NCI-H1417 treated with DMSO at 0.1 percent for 48 hours (cell line): ENCODE data around the gene KIF26A.

ENCODE experiments used
- DNase-seq: peaks from one replicate; lab custom pipeline; 2025; lab: John Stamatoyannopoulos, UW

The KIF26A gene

DNA sequence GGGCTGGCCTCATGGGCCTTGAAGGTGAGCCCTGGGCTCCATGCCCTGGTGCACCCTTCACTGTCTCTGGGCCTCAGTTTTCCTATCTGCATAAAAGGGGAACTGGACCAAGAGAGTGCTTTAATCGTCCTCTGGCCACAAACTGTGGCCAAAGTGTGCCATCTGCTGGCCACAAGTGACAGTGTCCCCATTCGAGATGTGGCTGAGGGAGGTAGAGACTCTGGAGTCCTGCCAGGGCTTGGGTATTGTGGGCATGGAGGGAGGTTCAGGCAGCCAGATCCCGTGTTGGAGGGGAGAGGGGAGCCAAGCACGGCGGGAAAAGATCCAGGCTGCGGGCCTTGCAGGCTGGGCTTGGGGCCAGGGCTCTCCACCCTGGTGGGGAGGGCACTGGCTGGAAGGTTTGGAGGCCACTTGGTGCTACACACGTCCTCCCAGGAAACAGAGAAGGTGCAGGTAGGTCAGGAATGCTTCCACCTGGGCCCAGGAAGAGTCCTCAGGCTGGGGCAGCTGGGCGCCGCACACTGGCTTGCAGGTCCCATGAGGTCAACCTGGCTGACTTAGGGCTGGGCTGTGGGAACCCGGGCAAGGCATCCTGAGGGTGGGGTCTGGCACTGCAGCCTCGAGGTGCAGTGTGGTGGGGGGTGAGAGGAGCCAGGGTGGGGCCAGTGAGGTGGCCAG lies 7.3 kb upstream of the KIF26A start:
- no peak for DNase-seq

DNA sequence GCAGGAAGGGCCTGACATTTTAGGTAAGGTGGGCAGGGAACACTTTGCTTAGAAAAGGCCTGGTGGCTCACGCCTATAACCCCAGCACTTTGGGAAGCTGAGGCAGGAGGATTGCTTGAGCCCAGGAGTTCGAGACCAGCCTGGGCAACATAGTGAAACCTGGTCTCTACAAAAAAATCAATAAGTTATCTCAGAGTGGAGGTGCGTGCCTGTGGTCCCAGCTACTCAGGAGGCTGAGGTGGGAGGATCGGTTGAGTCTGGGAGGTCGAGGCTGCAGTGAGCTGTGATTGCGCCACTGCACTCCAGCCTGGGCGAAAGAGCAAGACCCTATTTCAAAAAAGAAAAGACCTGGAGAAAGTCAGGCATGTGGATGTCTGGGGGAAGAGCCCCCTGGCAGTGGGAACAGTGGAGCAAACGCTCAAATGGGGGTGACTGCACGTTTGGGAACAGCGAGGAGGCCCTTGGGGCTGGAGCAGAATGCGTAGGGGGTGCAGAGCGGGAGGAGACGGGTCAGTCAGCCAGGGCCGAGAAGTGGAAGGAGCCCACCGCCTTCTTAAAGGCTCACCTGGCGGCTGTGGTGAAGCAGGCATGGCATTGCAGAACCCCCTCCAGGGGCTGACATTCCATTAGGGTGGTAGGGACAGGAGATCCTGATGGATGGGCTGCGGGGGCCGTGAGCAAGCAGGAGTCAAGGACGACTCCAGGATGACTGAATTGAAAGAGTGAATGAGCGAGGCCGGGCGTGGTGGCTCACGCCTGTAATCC lies 6.2 kb upstream of the KIF26A start:
- no peak for DNase-seq

DNA sequence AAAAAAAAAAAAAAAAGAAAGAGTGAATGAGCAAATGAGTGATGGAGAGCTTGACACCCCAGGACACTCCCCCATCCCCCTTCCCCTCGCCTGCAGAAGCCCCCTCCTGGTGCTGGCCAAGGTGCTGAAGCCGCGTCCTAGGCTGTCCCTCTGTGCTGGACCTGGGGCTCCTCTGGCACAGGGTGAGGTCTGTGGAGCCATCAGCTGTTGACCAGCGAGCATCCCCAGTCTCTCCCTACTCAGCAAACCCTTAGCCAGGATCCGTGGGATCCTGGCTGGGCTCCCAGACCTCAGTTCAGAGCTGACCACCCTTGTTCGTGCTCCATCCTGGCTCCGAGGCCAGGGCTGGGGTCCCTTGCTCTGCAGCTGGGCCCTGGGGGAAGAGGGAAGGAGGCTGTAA lies 5.4 kb upstream of the KIF26A start:
- DNase-seq: no peak

DNA sequence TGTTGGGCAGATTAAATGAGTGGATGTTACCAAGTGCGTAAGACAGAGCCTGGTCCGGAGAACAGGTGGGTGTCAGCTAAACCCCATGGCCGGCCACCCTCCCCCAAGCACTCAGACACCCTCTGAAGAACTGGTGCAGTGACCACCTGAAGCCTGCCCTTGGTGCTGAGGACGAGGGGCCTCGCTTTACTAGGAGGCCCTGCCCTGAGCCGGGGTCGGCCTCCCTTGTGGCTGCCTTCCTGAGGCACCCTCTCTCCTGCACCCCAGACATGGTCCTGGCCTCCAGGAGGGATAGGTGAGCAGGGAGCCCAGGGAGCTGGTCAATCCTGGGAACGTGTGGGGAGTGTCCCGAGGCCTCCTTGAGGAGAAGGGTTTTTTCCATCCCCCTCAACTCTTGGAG lies 4.9 kb upstream of the KIF26A start:
- no peak for DNase-seq

DNA sequence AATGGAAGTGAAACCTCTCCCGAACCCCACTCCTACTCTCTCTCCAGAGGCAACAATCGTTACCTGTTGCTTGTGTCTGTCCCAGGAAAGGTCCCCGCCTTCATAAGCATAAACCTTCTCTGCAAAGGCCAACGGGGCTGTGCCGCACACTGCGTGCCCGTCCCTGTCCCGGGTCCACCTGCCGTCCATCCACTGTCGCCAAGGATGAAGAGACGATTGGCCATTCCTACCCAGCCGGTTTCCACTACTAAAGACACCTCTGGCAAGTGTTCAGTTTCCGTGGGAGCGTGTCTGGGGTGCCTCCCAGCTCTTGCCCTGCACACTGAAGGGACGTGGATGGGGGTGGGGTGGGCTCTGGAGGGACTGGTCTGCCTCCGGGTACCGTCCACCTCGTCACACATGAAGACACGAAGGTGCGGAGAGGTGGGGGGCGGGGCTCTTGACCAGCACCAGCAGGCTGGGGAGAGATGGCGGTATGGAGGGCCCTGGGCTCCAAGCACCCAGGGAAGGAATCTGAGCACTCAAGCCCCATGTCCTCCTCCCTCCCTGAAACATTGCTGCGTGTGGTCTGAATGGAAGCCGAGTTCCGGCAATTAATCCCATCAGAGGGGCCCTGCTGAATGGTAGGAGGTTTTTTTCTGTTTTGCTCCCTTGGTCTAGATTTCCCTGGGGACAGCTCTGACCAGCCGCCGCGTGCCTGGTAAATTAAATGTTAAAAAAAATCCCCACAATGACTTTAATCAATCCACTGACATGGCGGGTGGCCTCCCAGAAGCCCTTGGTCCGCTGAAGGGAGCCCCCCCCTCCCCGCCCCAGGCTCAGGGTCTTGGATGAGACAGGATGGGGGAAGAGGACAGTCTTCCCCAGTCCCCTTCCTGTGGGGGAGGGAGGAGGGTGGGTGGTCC lies 4.1 kb upstream of the KIF26A start:
- DNase-seq: no peak

DNA sequence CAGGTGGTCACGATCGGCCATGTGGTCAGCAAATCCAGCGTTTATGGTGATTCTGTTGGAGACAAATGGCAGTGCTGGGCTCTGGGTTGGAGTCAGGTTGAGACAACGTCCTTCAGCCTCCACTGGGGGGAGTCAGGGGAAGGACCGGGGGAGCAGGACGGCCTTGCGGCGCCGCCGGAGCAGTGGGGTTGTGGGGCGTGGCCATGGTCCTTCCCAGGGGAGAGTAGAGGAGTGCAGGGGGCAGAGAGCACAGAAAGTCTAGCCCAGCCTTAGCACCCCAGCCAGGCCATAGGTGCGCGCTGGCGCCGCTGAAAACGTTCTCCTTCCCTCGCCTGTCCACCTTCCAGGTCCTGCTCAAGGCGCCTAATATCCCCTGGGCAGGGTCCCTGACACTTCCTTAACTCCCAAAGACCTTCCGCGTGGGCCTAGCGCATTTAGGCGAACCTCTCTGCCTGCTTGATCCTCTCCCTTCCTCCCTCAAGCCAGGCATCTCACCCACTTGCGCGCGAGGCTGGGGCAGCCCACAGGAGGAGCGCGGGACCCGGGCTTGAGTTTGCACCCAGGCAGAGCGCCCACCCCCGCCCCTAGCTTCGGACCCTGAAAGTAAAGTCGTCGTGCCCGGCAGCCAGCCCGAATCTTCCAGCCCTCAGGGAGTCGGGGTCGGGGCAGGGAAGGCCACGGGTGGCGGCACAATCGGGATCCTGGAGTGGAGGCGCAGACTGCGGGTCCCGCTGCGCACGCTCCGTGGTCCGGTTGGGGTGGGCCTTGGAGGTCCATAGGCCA lies 3.1 kb upstream of the KIF26A start:
- DNase-seq: no peak

DNA sequence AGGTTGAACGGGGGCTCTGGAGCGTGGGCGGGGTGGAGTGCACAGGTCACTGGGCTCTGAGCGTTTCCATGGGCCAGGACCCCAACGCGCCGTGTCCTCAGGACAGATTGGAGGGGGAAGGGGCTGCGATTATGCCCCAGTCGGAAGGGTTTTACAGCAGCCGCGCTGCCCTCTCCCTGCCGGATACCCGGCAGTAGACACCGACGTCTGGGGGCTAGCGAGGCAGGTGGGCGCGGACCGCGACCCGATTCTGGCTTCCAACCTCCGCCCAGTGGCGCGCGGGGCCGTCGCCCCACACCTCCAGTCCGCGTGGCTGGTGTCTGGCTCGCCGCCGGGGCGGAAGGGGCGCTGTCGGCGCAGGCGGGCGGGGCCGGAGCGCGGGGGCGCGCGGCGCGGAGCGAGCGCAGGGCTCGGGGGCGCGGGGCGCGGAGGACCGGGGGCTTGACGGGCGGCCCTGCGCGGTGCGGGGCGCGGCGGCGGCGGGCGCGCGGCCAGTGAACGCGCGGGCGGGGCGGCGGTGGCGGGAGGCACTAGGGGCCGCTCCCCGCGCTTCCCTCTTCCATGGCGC lies 2.4 kb upstream of the KIF26A start:
- DNase-seq: no peak

DNA sequence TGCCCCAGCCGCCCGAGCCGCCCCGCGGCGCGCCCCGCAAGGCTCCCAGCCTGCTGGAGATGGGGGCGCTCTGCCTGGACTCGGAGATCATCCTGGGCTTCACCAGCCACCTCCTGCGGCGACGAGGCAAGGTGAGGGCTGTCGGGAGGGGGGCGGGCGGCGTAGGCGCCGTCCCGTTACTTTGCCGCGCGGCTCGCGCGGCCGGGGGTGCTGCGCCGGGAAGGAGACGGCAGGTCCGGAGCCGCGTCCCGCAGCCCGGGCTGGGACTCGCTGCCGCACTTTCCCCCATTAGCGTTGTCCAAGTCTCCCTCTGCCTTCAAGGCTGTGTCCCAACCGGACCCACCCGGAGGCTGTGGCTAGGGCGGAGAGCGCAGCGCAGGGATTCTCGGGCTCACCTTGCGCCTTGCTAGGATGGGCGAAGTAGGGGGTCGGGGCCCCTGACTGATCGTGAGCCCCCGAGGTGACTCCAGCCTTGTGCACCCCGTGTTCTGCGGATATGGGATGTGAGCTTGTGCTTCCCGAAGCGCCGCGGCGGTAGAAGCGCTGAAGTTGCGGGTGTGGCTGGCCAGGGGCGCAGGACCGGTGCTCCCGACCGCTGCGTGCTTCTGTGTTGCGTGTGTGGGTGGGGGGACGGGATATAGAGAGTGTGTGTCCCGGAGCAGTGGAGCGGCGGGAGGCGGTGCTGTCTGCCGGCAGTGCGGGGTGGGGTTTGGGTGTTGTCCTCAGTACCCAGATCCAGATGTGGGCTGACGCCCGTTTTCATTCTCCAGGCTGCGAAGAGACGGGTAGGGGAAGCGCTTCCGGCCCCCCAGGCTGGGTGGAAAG lies 1.7 kb upstream of the KIF26A start:
- DNase-seq: no peak

DNA sequence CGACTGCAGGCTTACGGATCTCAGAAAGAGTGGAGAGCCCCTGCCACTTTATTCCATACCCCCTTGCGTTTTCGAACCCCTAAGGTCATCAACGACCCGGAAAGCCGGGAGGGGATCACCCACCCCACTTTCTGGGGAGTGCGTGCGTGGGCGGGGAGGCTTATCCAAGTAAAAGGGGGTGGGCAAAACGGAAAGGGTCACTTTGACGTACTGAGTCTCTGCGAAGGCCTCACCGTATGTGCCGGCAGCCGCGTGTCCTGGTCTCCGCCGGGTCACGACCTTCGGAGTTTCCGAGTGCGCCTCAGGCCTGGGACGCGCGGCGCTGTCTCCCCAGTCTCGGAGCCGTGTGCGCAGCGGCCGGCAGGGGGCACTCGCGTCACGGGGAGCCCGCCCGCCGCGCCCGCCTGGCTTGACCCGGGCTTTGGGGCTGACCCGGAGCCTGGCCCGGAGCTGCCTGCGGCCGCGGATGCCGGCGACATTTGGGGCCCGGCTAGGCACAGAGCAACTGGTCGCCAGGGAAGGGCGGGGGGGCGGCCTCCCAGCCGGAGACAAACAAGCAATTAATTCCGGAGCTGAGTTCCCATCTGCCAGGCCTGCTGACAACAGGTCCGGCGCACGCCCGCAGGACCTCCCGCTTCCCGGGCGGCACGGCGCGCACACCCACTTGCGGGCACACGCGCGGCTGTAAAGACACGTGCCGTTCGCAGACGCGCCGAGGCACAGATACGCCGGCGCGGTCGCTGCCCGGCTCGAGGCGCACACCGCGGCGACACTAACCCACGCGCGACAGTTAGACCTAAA lies 890 bp upstream of the KIF26A start:
- no peak for DNase-seq

DNA sequence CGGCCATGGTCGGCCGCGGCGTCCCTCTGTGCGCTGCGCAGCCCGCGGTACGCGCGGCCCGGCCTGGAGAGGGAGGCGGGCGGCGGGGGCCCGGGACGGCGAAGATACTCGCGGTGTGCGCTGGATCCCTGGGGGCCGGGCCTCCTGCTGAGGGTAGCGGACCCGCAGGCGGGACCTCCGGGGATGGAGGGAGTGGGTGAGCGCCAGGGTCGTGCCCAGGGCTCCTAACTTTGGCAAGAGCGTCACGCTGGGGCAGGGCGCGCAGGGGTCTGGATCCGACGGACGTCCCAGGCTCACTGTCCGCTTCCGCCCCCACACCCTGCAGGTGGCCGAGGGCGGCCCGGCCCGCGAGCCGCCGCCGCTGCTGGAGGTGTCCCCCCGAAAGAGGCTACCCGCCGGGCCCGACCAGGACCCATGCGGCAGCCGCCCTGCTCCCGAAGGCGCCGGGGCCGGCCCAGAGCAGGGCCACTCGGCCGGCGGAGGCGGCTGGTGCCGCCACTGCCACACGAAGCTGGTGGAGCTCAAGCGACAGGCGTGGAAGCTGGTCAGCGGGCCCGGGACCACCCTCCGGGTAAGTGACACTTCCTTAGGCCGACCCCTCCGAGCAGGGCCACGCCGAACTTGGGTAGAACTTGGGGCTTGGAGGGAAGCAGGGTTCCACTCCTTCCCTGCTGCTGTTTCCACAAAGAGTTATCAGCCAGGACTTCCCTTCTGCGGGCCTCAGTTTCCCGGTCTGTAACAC lies 502 bp downstream of the KIF26A start:
- DNase-seq: no peak

DNA sequence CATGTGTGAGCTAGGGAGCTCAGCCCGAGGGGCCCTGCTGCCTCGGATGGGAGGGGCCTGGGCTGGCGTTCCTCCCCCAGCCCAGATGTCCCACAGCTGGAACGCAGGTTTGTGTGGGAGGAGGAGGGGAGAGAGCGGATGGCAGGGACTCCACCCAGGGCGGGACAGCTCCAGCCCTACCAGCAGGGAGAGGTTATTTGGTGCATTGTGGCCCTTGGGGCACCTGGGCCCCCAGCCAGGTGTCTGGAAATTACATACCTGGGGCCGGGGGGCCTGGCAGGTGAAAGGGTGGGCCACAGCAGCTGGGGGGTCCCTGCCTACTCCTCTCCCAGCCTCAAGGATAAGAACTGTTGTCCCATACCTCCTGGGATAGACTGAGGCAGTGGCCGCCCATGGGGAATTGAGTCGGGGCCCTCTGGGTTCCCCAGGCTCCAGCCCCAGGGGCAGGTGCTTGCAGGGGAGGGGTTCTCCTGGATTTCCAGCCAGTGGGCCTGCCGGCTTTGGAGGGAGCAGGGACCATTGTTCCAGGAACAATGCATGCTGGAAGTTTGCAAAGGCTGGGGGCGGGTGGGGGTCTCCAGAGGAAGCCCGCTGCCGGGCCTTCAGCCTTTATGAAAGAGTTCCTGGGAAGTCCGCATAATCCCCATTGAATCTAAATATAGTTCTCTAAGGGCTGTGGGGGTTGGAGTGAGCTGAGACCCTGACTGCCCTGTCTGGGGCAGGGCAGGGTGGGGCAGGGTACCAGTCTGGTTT lies 1.2 kb downstream of the KIF26A start:
- DNase-seq: no peak

DNA sequence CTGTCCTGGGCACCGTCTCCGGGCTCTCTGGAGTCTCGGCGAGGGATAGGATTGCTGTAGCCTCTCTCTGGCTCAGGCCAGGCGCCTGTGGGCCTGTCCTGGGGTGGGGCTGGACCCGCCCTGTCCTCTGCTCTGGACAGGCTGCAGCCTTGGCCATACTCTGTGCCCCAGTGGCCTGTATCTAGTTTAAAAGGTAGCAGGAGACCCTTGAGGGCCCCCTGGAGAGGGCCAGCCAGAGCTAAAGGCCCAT lies 1.8 kb downstream of the KIF26A start:
- no peak for DNase-seq

DNA sequence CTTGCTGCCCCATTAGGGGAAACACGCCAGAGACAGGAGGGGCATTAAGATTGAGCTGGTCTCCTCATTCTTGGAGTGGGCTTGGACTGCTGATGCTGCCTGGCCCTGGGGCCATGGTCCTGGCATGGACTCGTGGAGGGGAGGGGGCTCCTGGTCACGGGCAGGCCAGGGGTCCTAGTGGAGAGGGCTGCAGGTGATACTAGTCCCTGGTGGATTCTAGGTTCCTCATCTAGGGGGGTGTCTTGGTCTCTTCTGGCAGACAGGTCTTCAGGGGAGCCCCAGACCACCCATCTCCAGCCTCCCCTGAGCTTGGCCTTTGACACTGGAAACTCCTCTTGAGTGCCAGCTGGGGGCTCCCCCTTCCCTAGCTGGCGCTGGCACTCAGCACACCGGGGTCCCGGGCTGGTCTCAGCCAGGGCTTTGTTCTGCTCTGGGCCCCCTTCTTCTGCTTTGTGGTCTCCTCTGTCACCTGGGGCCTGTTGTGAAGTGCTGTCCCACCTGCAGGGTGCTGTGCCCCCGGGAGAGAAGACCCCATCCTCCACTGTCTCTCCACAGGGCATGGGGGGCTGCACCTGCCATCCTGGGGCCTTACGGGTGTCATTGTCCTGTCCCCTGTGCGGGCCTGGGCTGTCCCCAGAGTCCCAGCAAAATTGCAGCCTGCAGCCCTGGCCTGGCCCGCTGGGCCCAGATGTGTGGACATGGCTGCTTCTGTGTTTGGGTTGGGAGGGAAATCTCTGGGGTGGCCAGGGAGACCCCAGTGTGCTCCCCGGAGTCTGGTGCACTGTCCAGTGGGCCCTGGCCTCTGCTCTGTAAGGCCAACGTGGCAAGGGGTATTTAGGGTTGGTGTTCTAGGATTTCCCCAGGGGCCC lies 2.3 kb downstream of the KIF26A start:
- no peak for DNase-seq

DNA sequence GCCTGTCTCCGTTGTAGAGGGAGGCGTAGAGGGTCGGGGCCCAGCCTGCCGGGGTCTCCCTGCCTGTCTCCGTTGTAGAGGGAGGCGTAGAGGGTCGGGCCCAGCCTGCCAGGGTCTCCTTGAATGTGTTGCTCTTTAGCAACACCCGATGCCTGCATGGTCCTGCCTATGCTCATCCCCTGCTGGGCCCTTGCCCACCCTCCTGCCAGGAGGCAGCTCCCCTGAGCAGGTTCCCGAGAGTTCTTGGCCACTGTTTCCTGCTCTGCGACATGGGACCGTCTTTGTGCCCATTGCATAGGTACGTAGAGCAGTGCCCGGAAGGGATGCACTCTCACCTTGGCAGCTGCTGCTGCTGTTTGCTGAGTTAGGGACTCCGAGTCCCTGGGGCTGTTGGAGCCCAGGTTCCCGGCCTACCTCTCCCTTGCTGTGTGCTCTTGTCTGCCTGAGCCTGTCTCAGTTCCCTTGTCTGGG lies 3.3 kb downstream of the KIF26A start:
- DNase-seq: no peak

DNA sequence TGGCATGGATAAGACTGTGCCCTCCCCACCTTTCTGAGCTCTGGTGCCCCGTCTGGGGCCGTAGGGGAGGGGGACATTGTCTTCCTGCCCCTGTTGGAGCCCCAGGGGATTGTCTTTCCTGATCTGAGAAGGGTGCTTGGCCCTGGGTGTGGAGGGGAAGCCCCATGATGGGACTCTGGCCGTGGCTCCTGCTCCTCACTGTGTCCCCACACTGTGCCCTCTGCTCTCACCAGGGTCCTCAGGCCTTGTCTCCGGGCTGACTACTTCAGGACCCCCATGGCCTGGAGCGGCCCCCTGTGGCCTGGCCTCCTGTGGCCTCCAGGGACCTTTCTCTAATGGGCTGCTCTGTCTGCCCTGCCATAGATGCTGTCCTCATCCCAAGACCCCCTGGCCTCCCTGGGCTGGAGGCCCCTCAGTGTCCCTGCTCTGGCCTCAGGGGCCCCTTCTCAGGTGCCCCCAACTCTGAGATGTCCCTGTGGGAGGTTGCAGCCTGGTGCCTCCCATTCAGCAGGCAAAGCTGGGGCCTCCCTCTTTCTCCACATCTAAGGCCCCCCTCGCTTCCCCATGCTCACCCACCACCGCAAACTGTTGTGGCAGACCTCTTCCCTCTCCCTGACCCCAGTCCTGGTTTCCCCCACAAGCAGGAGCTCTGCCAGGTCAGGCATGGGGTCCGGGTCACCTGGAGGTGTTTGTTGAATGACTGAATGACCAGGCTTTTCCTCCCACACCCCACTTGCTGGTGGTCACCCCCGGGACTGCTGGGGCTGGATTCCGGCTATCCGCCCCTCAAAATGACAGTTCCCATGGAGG lies 4.0 kb downstream of the KIF26A start:
- no peak for DNase-seq

DNA sequence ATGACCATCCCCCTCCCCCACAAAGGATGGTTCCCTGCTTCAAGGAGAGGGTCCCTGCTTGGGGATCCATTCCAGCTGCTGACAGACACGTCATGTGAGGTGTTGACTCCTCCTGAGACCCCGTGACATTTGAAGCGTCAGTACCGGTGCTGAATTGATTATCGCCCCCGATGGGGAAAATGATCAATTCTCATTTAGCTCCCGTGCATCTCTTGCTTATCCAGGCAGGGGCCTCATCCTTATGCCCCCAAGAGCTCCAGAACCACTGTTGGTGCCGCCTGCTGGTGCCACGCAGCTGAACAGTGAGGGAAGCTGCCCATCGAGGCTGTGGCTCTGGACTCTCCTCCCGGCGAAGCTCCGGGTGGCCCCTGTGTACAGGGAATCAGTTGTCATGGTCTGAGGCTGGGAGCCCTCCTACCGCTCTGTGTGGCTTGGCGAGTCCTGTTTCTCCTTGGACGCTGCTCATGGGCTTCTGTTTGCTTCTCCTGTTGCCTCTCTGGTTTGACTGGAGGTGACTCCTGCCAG lies 4.6 kb downstream of the KIF26A start:
- no peak for DNase-seq
